Ishikawa (cell line): ENCODE measurements around the gene DNAJC18.

Experiments
- CEBPB ChIP-seq: IDR thresholded peaks from 2 replicates; pipeline ENCODE4 v1.6.1; 2012
- FOXM1 ChIP-seq: IDR thresholded peaks from 2 replicates; pipeline ENCODE4 v1.6.1; 2012; ENCODE audit warnings: low read depth, borderline replicate concordance
- MAX ChIP-seq: IDR thresholded peaks from 2 replicates; pipeline ENCODE4 v1.6.1; 2012
- NFIC ChIP-seq: IDR thresholded peaks from 2 replicates; pipeline ENCODE4 v1.6.1; 2012
- RAD21 ChIP-seq: IDR thresholded peaks from 2 replicates; pipeline ENCODE4 v1.6.1; 2012; ENCODE audit warnings: low read depth
- TAF1 ChIP-seq: IDR thresholded peaks from 2 replicates; pipeline ENCODE4 v1.6.1; 2012; ENCODE audit warnings: low read depth, mild to moderate bottlenecking
- YY1 ChIP-seq: IDR thresholded peaks from 2 replicates; pipeline ENCODE4 v1.6.1; 2012; ENCODE audit warnings: low read depth

GRCh38 chr5:139390639-139391569 is 48.4 kb downstream of the DNAJC18 start:
- TF ChIP-seq YY1 (no peak), FOXM1 (no peak), TAF1 (no peak), RAD21 (no peak), MAX (no peak), NFIC (no peak), CEBPB (no peak)
